Gastroesophageal sphincter (tissue), 4 donors: ENCODE data around the gene VGLL2. TPM values are rescaled to one million over a fixed set of nuclear protein-coding genes. Genes with fewer than 3 reads are reported as not detected.

ENCODE experiments used
- ATAC-seq: fragments of 150-250 bp; one replicate; pipeline ENCODE4 v1.9.1; 2016; ENCODE audit warnings: mild to moderate bottlenecking, moderate library complexity
- H3K27ac ChIP-seq, 4 donors: fragments of 200-600 bp; sonication (generic) in 3 of 4; 1 replicate in 3 of 4; 2 replicates in 1 of 4; pipeline ENCODE4 v1.5.1; 2016 to 2019
- H3K27me3 ChIP-seq: fragments of 200-600 bp; sonication (generic); one replicate; pipeline ENCODE4 v1.5.1; 2019
- H3K36me3 ChIP-seq, 2 donors: fragments of 200-600 bp; sonication (generic); one replicate each; pipeline ENCODE4 v1.5.1; 2019; ENCODE audit warnings: control low read depth in 1 of 2
- H3K4me1 ChIP-seq, 3 donors: fragments of 200-600 bp; sonication (generic); 1 replicate in 2 of 3; 2 replicates in 1 of 3; pipeline ENCODE4 v1.5.1; 2016 to 2019; ENCODE audit warnings: control low read depth in 2 of 3
- H3K4me3 ChIP-seq, 2 donors: fragments of 200-600 bp; sonication (generic); one replicate each; pipeline ENCODE4 v1.5.1; 2019; ENCODE audit warnings: mild to moderate bottlenecking in 1 of 2, moderate library complexity in 1 of 2
- H3K9me3 ChIP-seq, 3 donors: fragments of 200-600 bp; sonication (generic); one replicate each; pipeline ENCODE4 v1.5.1; 2017 to 2019; ENCODE audit warnings: control low read depth in 2 of 3
- CTCF ChIP-seq, 4 experiments: fragments of 200-600 bp in 2 of 4; fragments of 450-650 bp in 2 of 4; sonication (generic) in 1 of 4; IDR thresholded peaks; one replicate each; pipeline ENCODE4 v1.5.1; 2017 to 2019; ENCODE audit warnings: antibody characterized with exemption in 4 of 4, mild to moderate bottlenecking in 2 of 4, moderate library complexity in 2 of 4
- EP300 ChIP-seq: sonication (generic); formaldehyde crosslinking; IDR thresholded peaks from one replicate; pipeline ENCODE4 v1.6.1; 2017; ENCODE audit warnings: antibody characterized with exemption, mild to moderate bottlenecking
- POLR2A ChIP-seq, 2 donors: fragments of 450-650 bp; IDR thresholded peaks; one replicate each; pipeline ENCODE4 v1.6.1; 2017; ENCODE audit warnings: antibody characterized with exemption in 2 of 2, mild to moderate bottlenecking in 2 of 2, moderate library complexity in 1 of 2
- POLR2AphosphoS5 ChIP-seq: sonication (generic); formaldehyde crosslinking; IDR thresholded peaks from one replicate; pipeline ENCODE4 v1.6.1; 2017; ENCODE audit warnings: antibody characterized with exemption
- WGBS, 2 donors: methylation state at CpG; one replicate each; pipeline ENCODE4 v1.1.5; 2018; ENCODE audit warnings: low coverage in 1 of 2; 5-methylcytosine and 5-hydroxymethylcytosine counted together
- total RNA-seq, 4 donors: library from RNA; depleted of rRNA; stranded (reverse); fragments of >200 nt; gene quantifications; one replicate each; pipeline ENCODE4 v1.1.0, GENCODE V29; 2016

Gene VGLL2
- total RNA-seq, 4 donors from 2014 or later, result not detected

- Histone ChIP-seq H3K27ac (no peak overlapping the region), H3K4me1 (no peaks in the 10 kb centered on the region), H3K36me3 (no peaks in the 10 kb centered on the region), H3K9me3 (no peaks in the 10 kb centered on the region), H3K4me3 (no peak overlapping the region), H3K27me3 (peaks cover 14% of the 10 kb centered on the region)
- no peak for ATAC-seq
- 31 to 48% methylated on average over 3 of the region's 3 CpGs for WGBS, 2 donors
- no peak for TF ChIP-seq CTCF (IDR thresholded peaks at IDR 0.05)
- no peak for TF ChIP-seq POLR2A (IDR thresholded peaks at IDR 0.05)
- no peak for TF ChIP-seq EP300
- no peak for TF ChIP-seq POLR2AphosphoS5
Measured at GRCh38 chr6:117288083-117288715, 22.8 kb downstream of the VGLL2 start.

- 28 to 34% methylated on average over 3 of the region's 3 CpGs for WGBS, 2 donors
- Histone ChIP-seq H3K27me3 (peaks cover 14% of the 10 kb centered on the region), H3K4me3 (no peak overlapping the region), H3K9me3 (no peaks in the 10 kb centered on the region), H3K36me3 (no peaks in the 10 kb centered on the region), H3K4me1 (no peaks in the 10 kb centered on the region), H3K27ac (no peak overlapping the region)
- ATAC-seq, result no peak
- TF ChIP-seq POLR2A (IDR thresholded peaks at IDR 0.05) (no peak), POLR2AphosphoS5 (no peak), CTCF (IDR thresholded peaks at IDR 0.05) (no peak), EP300 (no peak)
Measured at GRCh38 chr6:117290173-117290846, 25.0 kb downstream of the VGLL2 start.

- Histone ChIP-seq H3K27me3 (no peaks in the 10 kb centered on the region), H3K4me3 (no peak overlapping the region), H3K27ac (no peak overlapping the region), H3K4me1 (no peaks in the 10 kb centered on the region), H3K9me3 (no peaks in the 10 kb centered on the region), H3K36me3 (no peaks in the 10 kb centered on the region)
- TF ChIP-seq EP300 (no peak), CTCF (IDR thresholded peaks at IDR 0.05) (no peak)
- no peak for ATAC-seq
- WGBS, 2 donors, result 87 to 100% methylated on average over 2 to 3 of the region's 3 CpGs
Measured at GRCh38 chr6:117298941-117299340, 33.6 kb downstream of the VGLL2 start.

- WGBS, 2 donors, result 52 to 69% methylated on average over 2 to 3 of the region's 3 CpGs
- Histone ChIP-seq H3K4me1 (no peaks in the 10 kb centered on the region), H3K4me3 (no peak overlapping the region), H3K36me3 (no peaks in the 10 kb centered on the region), H3K9me3 (no peaks in the 10 kb centered on the region), H3K27me3 (no peaks in the 10 kb centered on the region), H3K27ac (no peak overlapping the region)
- TF ChIP-seq CTCF (IDR thresholded peaks at IDR 0.05) (no peak), POLR2A (IDR thresholded peaks at IDR 0.05) (no peak), EP300 (no peak), POLR2AphosphoS5 (no peak)
- ATAC-seq, result no peak
Measured at GRCh38 chr6:117303323-117303722, 38.0 kb downstream of the VGLL2 start.

- TF ChIP-seq CTCF (IDR thresholded peaks at IDR 0.05), result no peak
- TF ChIP-seq POLR2A (IDR thresholded peaks at IDR 0.05), result no peak
- no peak for TF ChIP-seq POLR2AphosphoS5
- no peak for TF ChIP-seq EP300
- H3K27me3 ChIP-seq, result no peaks in the 10 kb centered on the region
- no peak for ATAC-seq
- no peaks in the 10 kb centered on the region for H3K36me3 ChIP-seq
- no peak overlapping the region for H3K4me3 ChIP-seq
- no peaks in the 10 kb centered on the region for H3K4me1 ChIP-seq
- H3K9me3 ChIP-seq, result no peaks in the 10 kb centered on the region
- H3K27ac ChIP-seq, result no peak overlapping the region
- WGBS, 2 donors, result 83% methylated on average over 2 of the region's 2 CpGs; no CpG with 5 or more reads in 1 of the 2 donors
Measured at GRCh38 chr6:117304446-117304845, 39.1 kb downstream of the VGLL2 start.
